ENCODE measurements around the gene SELENOT. TPM values are rescaled to one million over a fixed set of nuclear protein-coding genes. Genes with fewer than 3 reads are reported as not detected.

SELENOT gene
- total and polyA plus RNA-seq, 8 donors: 62.7 to 163 (median 78.0) TPM

GRCh38 chr3:150583028-150583427 is 20.1 kb upstream of the SELENOT start:
- peaks cover 0 to 82% of the 10 kb centered on the region in 2 donors for H3K36me3 ChIP-seq

GRCh38 chr3:150588027-150588830 is 14.9 kb upstream of the SELENOT start:
- intact Hi-C loops (cut with DNase I): no loop called here
- no peak for TF ChIP-seq CTCF (IDR thresholded peaks at IDR 0.05)
- Histone ChIP-seq H3K4me1 (peaks cover 0 to 2% of the 10 kb centered on the region in 2 donors), H3K27ac (peak overlapping the region; percentile 4 to 42), H3K36me3 (peaks cover 0 to 33% of the 10 kb centered on the region in 2 donors), H3K9me3 (no peaks in the 10 kb centered on the region), H3K27me3 (no peaks in the 10 kb centered on the region), H3K4me3 (no peak overlapping the region)
- DNase-seq (peak in 2 of 4 donors; percentile 76 to 82), ATAC-seq (peak; percentile 94)

More at GRCh38 chr3:150583028-150583427, 20.1 kb upstream of the SELENOT start:
- no peaks in the 10 kb centered on the region for H3K27me3 ChIP-seq
- peaks cover 0 to 2% of the 10 kb centered on the region in 2 donors for H3K4me1 ChIP-seq
- no peaks in the 10 kb centered on the region for H3K9me3 ChIP-seq
- intact Hi-C loops (cut with DNase I): no loop called here
- no peak for DNase-seq
- no peak overlapping the region for H3K4me3 ChIP-seq
- no peak overlapping the region for H3K27ac ChIP-seq
- TF ChIP-seq CTCF (IDR thresholded peaks at IDR 0.05): no peak
- ATAC-seq: no peak

- DNase-seq (no peak), ATAC-seq (peak; percentile 66)
- TF ChIP-seq CTCF (IDR thresholded peaks at IDR 0.05): no peak
- Histone ChIP-seq H3K4me3 (no peak overlapping the region), H3K27me3 (no peaks in the 10 kb centered on the region), H3K9me3 (no peaks in the 10 kb centered on the region), H3K36me3 (peaks cover 0 to 18% of the 10 kb centered on the region in 2 donors), H3K27ac (no peak overlapping the region), H3K4me1 (peaks cover 0 to 2% of the 10 kb centered on the region in 2 donors)
- intact Hi-C loops (cut with DNase I): no loop called here
Measured at GRCh38 chr3:150589759-150590158, 13.4 kb upstream of the SELENOT start.

GRCh38 chr3:150594150-150594549 is 9.0 kb upstream of the SELENOT start:
- H3K36me3 ChIP-seq: no peaks in the 10 kb centered on the region
- intact Hi-C loops (cut with DNase I): no loop called here
- DNase-seq (no peak), ATAC-seq (no peak)
- H3K27ac ChIP-seq: no peak overlapping the region
- no peak overlapping the region for H3K4me3 ChIP-seq
- TF ChIP-seq CTCF (IDR thresholded peaks at IDR 0.05): no peak
- H3K4me1 ChIP-seq: no peaks in the 10 kb centered on the region
- no peaks in the 10 kb centered on the region for H3K27me3 ChIP-seq
- H3K9me3 ChIP-seq: no peaks in the 10 kb centered on the region

- H3K4me1 ChIP-seq: peaks cover 0 to 7% of the 10 kb centered on the region in 2 donors
- no peak for TF ChIP-seq CTCF (IDR thresholded peaks at IDR 0.05)
- H3K36me3 ChIP-seq: no peaks in the 10 kb centered on the region
- ATAC-seq (no peak), DNase-seq (no peak)
- no peak overlapping the region for H3K4me3 ChIP-seq
- H3K27me3 ChIP-seq: no peaks in the 10 kb centered on the region
- no peaks in the 10 kb centered on the region for H3K9me3 ChIP-seq
- intact Hi-C loops (cut with DNase I): no loop called here
- H3K27ac ChIP-seq: no peak overlapping the region
Measured at GRCh38 chr3:150597646-150598045, 5.5 kb upstream of the SELENOT start.

Measured in left lung (tissue), 10 donors.